AG04450 (cell line): Measurements from ENCODE around the gene TBC1D16. TPM values are rescaled to one million over a fixed set of nuclear protein-coding genes. Genes with fewer than 3 reads are reported as not detected.

Source experiments
- CTCF ChIA-PET: fragments of 300-600, 350-600 bp; formaldehyde crosslinking; extraction: SDS; loops from one replicate; lab custom pipeline; 2022; ENCODE audit warnings: antibody characterized with exemption, inconsistent platforms; lab: Charles Lee
- POLR2A ChIA-PET: fragments of 350-600 bp; formaldehyde crosslinking; extraction: SDS; loops from one replicate; lab custom pipeline; 2021; ENCODE audit warnings: antibody characterized with exemption, inconsistent platforms; lab: Yijun Ruan, JAX
- DNase-seq: peaks from one replicate; pipeline ENCODE4 v3.0.0-alpha.2; 2011; ENCODE audit warnings: low read depth, low spot score
- H3K27ac ChIP-seq: one replicate; pipeline ENCODE4 v1.5.1; 2012; ENCODE audit warnings: low read depth, low read length, control low read depth
- H3K27me3 ChIP-seq: one replicate; pipeline ENCODE4 v1.6.0; 2012; ENCODE audit warnings: low read length; ENCODE audit not compliant: control insufficient read depth, insufficient read depth
- H3K4me3 ChIP-seq: 2 replicates; pipeline ENCODE4 v1.5.1; 2011; ENCODE audit warnings: mild to moderate bottlenecking, low read depth, low read length, control low read depth
- H3K9me3 ChIP-seq: 2 replicates; pipeline ENCODE4 v1.5.1; 2012; ENCODE audit warnings: low read length; ENCODE audit not compliant: control insufficient read depth, insufficient read depth
- CTCF ChIP-seq: IDR thresholded peaks from 2 replicates; pipeline ENCODE4 v1.5.1; 2011; ENCODE audit warnings: low read depth, low read length, control low read depth, inconsistent platforms
- polyA plus RNA-seq: library from polyadenylated mRNA; depleted of rRNA; stranded (reverse); fragments of >200 nt; gene quantifications from 2 replicates; pipeline ENCODE4 v1.2.3, GENCODE V29; 2011

The TBC1D16 gene
- polyA plus RNA-seq, 1 experiment, result 10.9 TPM

- H3K27ac ChIP-seq, result no peak overlapping the region
- no peaks in the 10 kb centered on the region for H3K27me3 ChIP-seq
- ChIA-PET POLR2A (interaction anchor here (1.0 kb wide), 1 partner anchor 137 kb away, joined by 3 read pairs; no protein-coding TSS in a partner anchor), CTCF (interaction anchor here (0.6 to 6.1 kb wide), 31 partner anchors 8 to 272 kb away, joined by 3 to 73 read pairs (median 4); partner anchors contain the start of gene GAA)
- no peak for DNase-seq
- no peak overlapping the region for H3K4me3 ChIP-seq
- no peaks in the 10 kb centered on the region; the same call in 1 of the 2 replicates for H3K9me3 ChIP-seq
- TF ChIP-seq CTCF, result no peak
Measured at GRCh38 chr17:80008848-80009247, 26.8 kb downstream of the TBC1D16 start.

- H3K9me3 ChIP-seq, result no peaks in the 10 kb centered on the region; the same call in 1 of the 2 replicates
- no peak overlapping the region for H3K4me3 ChIP-seq
- peak; percentile 92 for TF ChIP-seq CTCF
- CTCF ChIA-PET, result interaction anchor here (0.6 to 6.1 kb wide), 32 partner anchors 9 to 272 kb away, joined by 3 to 73 read pairs (median 4); partner anchors contain the start of gene GAA
- H3K27ac ChIP-seq, result no peak overlapping the region
- no peaks in the 10 kb centered on the region for H3K27me3 ChIP-seq
- POLR2A ChIA-PET, result interaction anchor here (0.6 to 1.0 kb wide), 2 partner anchors 19 to 137 kb away, joined by 3 to 6 read pairs; no protein-coding TSS in a partner anchor
- no peak for DNase-seq
Measured at GRCh38 chr17:80008383-80008840, 27.3 kb downstream of the TBC1D16 start.

- CTCF ChIA-PET, result interaction anchor here (0.6 to 6.1 kb wide), 29 partner anchors 9 to 272 kb away, joined by 3 to 73 read pairs (median 4); partner anchors contain the start of gene GAA
- TF ChIP-seq CTCF, result no peak
- H3K27me3 ChIP-seq, result no peaks in the 10 kb centered on the region
- H3K9me3 ChIP-seq, result no peaks in the 10 kb centered on the region; the same call in 1 of the 2 replicates
- DNase-seq, result no peak
- no peak overlapping the region for H3K27ac ChIP-seq
- H3K4me3 ChIP-seq, result no peak overlapping the region
- POLR2A ChIA-PET, result interaction anchor here (0.6 to 1.0 kb wide), 2 partner anchors 19 to 138 kb away, joined by 3 to 6 read pairs; no protein-coding TSS in a partner anchor
Measured at GRCh38 chr17:80007939-80008338, 27.7 kb downstream of the TBC1D16 start.

GRCh38 chr17:80006811-80007752 is 28.6 kb downstream of the TBC1D16 start:
- ChIA-PET CTCF (interaction anchor here (0.7 to 6.1 kb wide), 16 partner anchors 8 to 265 kb away, joined by 3 to 73 read pairs (median 4); partner anchors contain the start of gene GAA), POLR2A (no interaction called here)
- H3K4me3 ChIP-seq, result no peak overlapping the region
- no peak for DNase-seq
- no peaks in the 10 kb centered on the region; the same call in 1 of the 2 replicates for H3K9me3 ChIP-seq
- no peaks in the 10 kb centered on the region for H3K27me3 ChIP-seq
- TF ChIP-seq CTCF, result no peak
- no peak overlapping the region for H3K27ac ChIP-seq
